Astrocyte (in vitro differentiated cells and primary cell): ENCODE measurements around the gene ZNF101. TPM values are rescaled to one million over a fixed set of nuclear protein-coding genes. Genes with fewer than 3 reads are reported as not detected.
A peak's percentile ranks its signal among the peaks of the same experiment; 100 is the strongest.

ENCODE experiments used
- DNase-seq: peaks from one replicate; pipeline ENCODE4 v3.0.0-alpha.2; 2010; ENCODE audit warnings: low read depth
- FAIRE-seq: peaks from 2 replicates; lab custom pipeline; 2011; peaks lifted over from hg19 to GRCh38; lab: Jason Lieb, UNC
- H2AFZ ChIP-seq: 2 replicates; pipeline ENCODE4 v1.6.0; 2012; ENCODE audit warnings: low read depth, low read length, inconsistent platforms
- H3K27ac ChIP-seq: 2 replicates; pipeline ENCODE4 v1.5.1; 2011; ENCODE audit warnings: low read depth, low read length, inconsistent platforms
- H3K27me3 ChIP-seq: 2 replicates; pipeline ENCODE4 v1.6.0; 2011; ENCODE audit warnings: low read length, inconsistent platforms; ENCODE audit not compliant: insufficient read depth
- H3K36me3 ChIP-seq: 2 replicates; pipeline ENCODE4 v1.5.1; 2011; ENCODE audit warnings: low read length, inconsistent platforms; ENCODE audit not compliant: insufficient read depth
- H3K4me1 ChIP-seq: 2 replicates; pipeline ENCODE4 v1.5.1; 2011; ENCODE audit warnings: low read length, inconsistent platforms; ENCODE audit not compliant: insufficient read depth
- H3K4me2 ChIP-seq: 2 replicates; pipeline ENCODE4 v1.6.0; 2012; ENCODE audit warnings: low read length, inconsistent platforms
- H3K4me3 ChIP-seq: 2 replicates; pipeline ENCODE4 v1.5.1; 2011; ENCODE audit warnings: low read depth, mild to moderate bottlenecking, low read length, inconsistent platforms; ENCODE audit not compliant: insufficient read depth
- H3K79me2 ChIP-seq: 2 replicates; pipeline ENCODE4 v1.6.0; 2012; ENCODE audit warnings: mild to moderate bottlenecking, low read length, inconsistent platforms; ENCODE audit not compliant: insufficient read depth
- H3K9ac ChIP-seq: 2 replicates; pipeline ENCODE4 v1.6.0; 2012; ENCODE audit warnings: mild to moderate bottlenecking, low read length, inconsistent platforms
- H3K9me3 ChIP-seq: 2 replicates; pipeline ENCODE4 v1.5.1; 2012; ENCODE audit warnings: low read depth, mild to moderate bottlenecking, low read length, inconsistent platforms; ENCODE audit not compliant: insufficient read depth
- H4K20me1 ChIP-seq: 2 replicates; pipeline ENCODE4 v1.6.0; 2012; ENCODE audit warnings: low read length, inconsistent platforms; ENCODE audit not compliant: insufficient read depth
- H3K27ac Mint-ChIP-seq: one replicate; pipeline ENCODE4 v1.8.0; 2021; ENCODE audit warnings: mild to moderate bottlenecking, mixed read lengths; ENCODE audit not compliant: unreplicated experiment
- H3K27me3 Mint-ChIP-seq: one replicate; pipeline ENCODE4 v1.8.0; 2021; ENCODE audit warnings: low read depth, mixed read lengths; ENCODE audit not compliant: unreplicated experiment
- H3K36me3 Mint-ChIP-seq: one replicate; pipeline ENCODE4 v1.8.0; 2021; ENCODE audit warnings: low read depth, mixed read lengths; ENCODE audit not compliant: unreplicated experiment
- H3K4me1 Mint-ChIP-seq: one replicate; pipeline ENCODE4 v1.8.0; 2021; ENCODE audit warnings: low read depth, mixed read lengths; ENCODE audit not compliant: unreplicated experiment
- H3K4me3 Mint-ChIP-seq: one replicate; pipeline ENCODE4 v1.8.0; 2021; ENCODE audit warnings: mild to moderate bottlenecking, moderate library complexity, mixed read lengths; ENCODE audit not compliant: unreplicated experiment
- H3K9me3 Mint-ChIP-seq: one replicate; pipeline ENCODE4 v1.8.0; 2021; ENCODE audit warnings: mild to moderate bottlenecking, mixed read lengths; ENCODE audit not compliant: unreplicated experiment
- CTCF ChIP-seq: IDR thresholded peaks from 2 replicates; pipeline ENCODE4 v1.5.1; 2011; ENCODE audit warnings: low read depth, mild to moderate bottlenecking, inconsistent platforms, low read length, moderate library complexity; ENCODE audit not compliant: insufficient read depth
- EZH2 ChIP-seq: IDR thresholded peaks from 2 replicates; pipeline ENCODE4 v1.6.1; 2012; ENCODE audit warnings: mild to moderate bottlenecking, low read length, inconsistent platforms; ENCODE audit not compliant: insufficient read depth
- total RNA-seq: library from RNA; stranded (reverse); gene quantifications from 2 replicates; pipeline ENCODE4 v1.2.1, GENCODE V29; 2021

Gene ZNF101
- total RNA-seq, 1 donor from 2014 or later: 8.9 TPM

GRCh38 chr19:19661675-19662251, 6.9 kb upstream of the ZNF101 start:
- DNase-seq: no peak

GRCh38 chr19:19662344-19662743, 6.3 kb upstream of the ZNF101 start:
- peak overlapping the region; percentile 73 for H3K27ac Mint-ChIP-seq
- no peaks in the 10 kb centered on the region for H3K27me3 Mint-ChIP-seq
- H2AFZ ChIP-seq: no peak overlapping the region
- no peaks in the 10 kb centered on the region for H3K9me3 ChIP-seq
- H3K4me1 ChIP-seq: peaks cover 16% of the 10 kb centered on the region
- peak overlapping the region; percentile 94 for H3K4me3 ChIP-seq
- H4K20me1 ChIP-seq: peaks cover 35% of the 10 kb centered on the region
- no peaks in the 10 kb centered on the region for H3K36me3 Mint-ChIP-seq
- peak overlapping the region; percentile 95 for H3K4me2 ChIP-seq
- TF ChIP-seq CTCF (no peak), EZH2 (no peak)
- peak overlapping the region; percentile 94 for H3K4me3 Mint-ChIP-seq
- H3K27me3 ChIP-seq: no peaks in the 10 kb centered on the region
- peaks cover 9% of the 10 kb centered on the region for H3K36me3 ChIP-seq
- no peak overlapping the region for H3K27ac ChIP-seq
- H3K9me3 Mint-ChIP-seq: no peaks in the 10 kb centered on the region
- H3K9ac ChIP-seq: peak overlapping the region; percentile 93
- H3K4me1 Mint-ChIP-seq: peaks cover 7% of the 10 kb centered on the region
- H3K79me2 ChIP-seq: peaks cover 44% of the 10 kb centered on the region
- FAIRE-seq: no peak
- DNase-seq: no peak

More at GRCh38 chr19:19661675-19662251, 6.9 kb upstream of the ZNF101 start:
- Histone ChIP-seq H2AFZ (no peak overlapping the region), H4K20me1 (peaks cover 40% of the 10 kb centered on the region), H3K79me2 (peaks cover 44% of the 10 kb centered on the region), H3K4me1 (peaks cover 16% of the 10 kb centered on the region), H3K4me2 (peak overlapping the region; percentile 95), H3K36me3 (peaks cover 12% of the 10 kb centered on the region), H3K27me3 (no peaks in the 10 kb centered on the region), H3K9ac (no peak overlapping the region), H3K4me3 (peak overlapping the region; percentile 94), H3K27ac (no peak overlapping the region), H3K9me3 (no peaks in the 10 kb centered on the region)
- Mint-ChIP-seq H3K4me3 (peak overlapping the region; percentile 94), H3K36me3 (no peaks in the 10 kb centered on the region), H3K27me3 (no peaks in the 10 kb centered on the region), H3K27ac (no peak overlapping the region), H3K9me3 (no peaks in the 10 kb centered on the region), H3K4me1 (peaks cover 7% of the 10 kb centered on the region)
- FAIRE-seq: no peak
- TF ChIP-seq EZH2: no peak
- no peak for TF ChIP-seq CTCF

- peak overlapping the region; percentile 95 for H3K4me2 ChIP-seq
- peaks cover 7% of the 10 kb centered on the region for H3K36me3 ChIP-seq
- H4K20me1 ChIP-seq: peaks cover 31% of the 10 kb centered on the region
- TF ChIP-seq EZH2: no peak
- TF ChIP-seq CTCF: no peak
- H3K27ac Mint-ChIP-seq: peak overlapping the region; percentile 73
- peak overlapping the region; percentile 93 for H3K9ac ChIP-seq
- H3K36me3 Mint-ChIP-seq: no peaks in the 10 kb centered on the region
- peaks cover 7% of the 10 kb centered on the region for H3K4me1 Mint-ChIP-seq
- H3K4me3 ChIP-seq: peak overlapping the region; percentile 94
- peak overlapping the region; percentile 94 for H3K4me3 Mint-ChIP-seq
- peaks cover 44% of the 10 kb centered on the region for H3K79me2 ChIP-seq
- peak overlapping the region; percentile 99 for H2AFZ ChIP-seq
- no peaks in the 10 kb centered on the region for H3K9me3 Mint-ChIP-seq
- DNase-seq (no peak), FAIRE-seq (no peak)
- peak overlapping the region; percentile 91 for H3K27ac ChIP-seq
- H3K4me1 ChIP-seq: peaks cover 16% of the 10 kb centered on the region
- no peaks in the 10 kb centered on the region for H3K27me3 ChIP-seq
- H3K9me3 ChIP-seq: no peaks in the 10 kb centered on the region
- no peaks in the 10 kb centered on the region for H3K27me3 Mint-ChIP-seq
Observed at GRCh38 chr19:19662871-19663255, 5.8 kb upstream of the ZNF101 start.
